DMS153 treated with DMSO at 0.1 percent for 48 hours (cell line): ENCODE results near the gene ST3GAL6.

Experiments
- DNase-seq: peaks from one replicate; lab custom pipeline; 2025; ENCODE audit not compliant: unreplicated experiment; lab: John Stamatoyannopoulos, UW

Gene ST3GAL6, protein sequence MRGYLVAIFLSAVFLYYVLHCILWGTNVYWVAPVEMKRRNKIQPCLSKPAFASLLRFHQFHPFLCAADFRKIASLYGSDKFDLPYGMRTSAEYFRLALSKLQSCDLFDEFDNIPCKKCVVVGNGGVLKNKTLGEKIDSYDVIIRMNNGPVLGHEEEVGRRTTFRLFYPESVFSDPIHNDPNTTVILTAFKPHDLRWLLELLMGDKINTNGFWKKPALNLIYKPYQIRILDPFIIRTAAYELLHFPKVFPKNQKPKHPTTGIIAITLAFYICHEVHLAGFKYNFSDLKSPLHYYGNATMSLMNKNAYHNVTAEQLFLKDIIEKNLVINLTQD

DNA sequence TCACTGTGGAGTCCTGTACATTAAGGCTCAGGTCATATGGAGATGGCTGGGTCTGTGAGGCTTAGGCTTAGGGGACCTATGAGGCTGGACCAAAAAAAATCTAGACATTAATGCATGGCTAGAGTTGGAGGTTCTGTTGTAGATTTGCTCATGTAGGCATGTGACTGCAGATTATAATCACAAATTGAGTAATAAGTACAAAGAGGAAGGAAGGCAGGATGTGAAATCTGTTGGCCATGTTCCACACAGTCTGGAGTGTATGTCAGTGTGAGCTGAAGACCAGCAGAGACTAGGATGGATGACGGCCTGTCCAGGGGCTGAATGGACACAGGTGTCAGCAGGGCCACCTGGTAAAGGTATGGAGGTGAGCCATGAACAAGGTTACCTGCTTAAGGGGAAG is at the start of gene ST3GAL6:
TSS of gene ST3GAL6 (plus strand) at position 265 of the 400 bp plus-strand sequence. CDS start 5,101 bp downstream, outside the sequence.
- DNase-seq = no peak

DNA sequence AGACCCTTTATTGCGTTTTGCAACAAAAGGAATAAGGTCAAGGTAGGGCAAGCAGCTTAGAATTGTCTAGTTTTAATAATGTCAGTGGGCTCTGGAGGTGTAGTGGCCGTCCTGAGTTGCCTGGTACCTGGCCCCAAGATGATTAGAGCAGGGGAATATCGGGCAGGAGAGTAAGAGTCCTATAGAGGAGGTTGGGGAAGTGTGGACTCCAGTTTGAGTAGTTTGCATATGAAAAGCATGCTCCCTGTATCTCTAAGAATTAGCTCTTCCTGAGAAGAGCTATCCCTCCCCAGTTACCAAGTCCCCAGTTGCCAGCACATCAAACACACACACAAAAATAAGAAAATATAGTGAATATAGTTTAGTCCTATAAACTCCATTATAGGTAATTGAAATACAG is 49.2 kb upstream of the ST3GAL6 start:
- no peak for DNase-seq

DNA sequence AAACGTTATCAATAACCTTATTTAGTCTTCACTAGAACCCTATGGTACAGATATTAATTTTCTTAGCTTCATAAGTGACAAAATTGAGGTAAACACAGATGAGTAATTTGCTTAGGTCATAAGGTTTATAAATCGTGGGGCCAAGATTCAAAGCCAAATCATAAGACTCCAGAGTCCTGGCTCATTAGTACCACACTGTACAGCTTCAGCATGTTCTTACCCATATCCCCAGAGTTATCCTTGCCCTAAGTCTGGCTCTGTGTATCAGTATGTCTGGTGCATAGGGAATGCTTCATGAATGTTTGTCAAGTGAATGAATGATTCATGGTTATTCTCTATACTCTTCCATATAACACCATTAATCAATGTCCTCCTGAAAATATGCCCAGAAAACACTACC is 45.6 kb upstream of the ST3GAL6 start:
- no peak for DNase-seq

DNA sequence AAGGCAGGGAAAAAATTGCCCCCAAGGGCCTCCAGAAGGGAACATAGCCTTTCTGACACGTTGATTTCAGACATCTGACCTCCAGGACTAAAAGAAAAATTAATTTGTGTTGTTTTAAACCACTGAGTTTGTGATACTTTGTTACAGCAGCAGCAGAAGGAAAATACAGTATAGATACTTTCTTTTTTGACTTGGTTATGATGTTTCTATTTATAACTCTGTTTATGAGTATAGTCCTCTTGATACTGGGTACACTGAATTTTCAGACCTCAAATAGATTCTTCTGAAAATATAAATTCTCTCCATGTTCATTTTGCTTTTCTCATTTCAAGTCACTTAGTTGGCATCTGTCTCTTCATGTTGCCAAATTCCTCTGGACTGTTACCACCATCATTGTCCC is 44.4 kb upstream of the ST3GAL6 start:
- no peak for DNase-seq

DNA sequence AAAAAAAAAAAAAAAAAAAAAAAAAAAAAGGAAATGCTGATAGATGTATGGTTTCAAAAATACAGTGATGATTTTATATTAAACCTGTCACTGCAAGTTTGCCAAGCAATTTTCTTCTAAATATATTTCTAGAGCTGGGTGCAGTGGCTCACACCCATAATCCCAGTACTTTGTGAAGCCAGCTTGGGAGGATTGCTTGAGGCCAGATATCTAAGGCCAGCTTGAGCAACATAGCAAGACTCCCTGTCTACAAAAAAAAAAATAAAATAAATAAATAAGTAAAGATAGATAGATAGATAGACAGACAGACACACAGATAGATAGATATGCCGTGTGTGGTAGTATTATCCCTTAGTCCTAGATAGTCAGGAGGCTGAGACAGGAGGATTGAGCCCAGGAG is 41.4 kb upstream of the ST3GAL6 start:
- DNase-seq = no peak

DNA sequence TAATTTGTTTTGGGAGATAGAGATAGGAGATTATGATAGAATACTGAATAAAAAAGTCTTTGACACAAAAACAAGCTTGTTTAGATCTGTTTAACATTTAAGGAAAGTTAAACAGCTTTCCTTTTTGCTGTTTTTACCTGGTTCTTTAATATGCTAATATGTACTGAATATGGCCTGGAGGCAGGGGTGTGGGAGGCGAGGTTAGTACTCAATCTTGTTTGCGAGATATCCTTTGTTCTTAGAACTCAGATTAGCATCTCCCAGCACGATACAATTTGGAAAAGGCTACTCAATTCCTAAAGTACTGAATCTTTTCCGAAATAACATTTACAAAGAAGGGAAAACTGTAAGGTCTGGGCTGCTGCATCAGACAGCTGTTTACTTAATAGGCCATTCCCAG is 40.8 kb upstream of the ST3GAL6 start:
- DNase-seq = no peak

DNA sequence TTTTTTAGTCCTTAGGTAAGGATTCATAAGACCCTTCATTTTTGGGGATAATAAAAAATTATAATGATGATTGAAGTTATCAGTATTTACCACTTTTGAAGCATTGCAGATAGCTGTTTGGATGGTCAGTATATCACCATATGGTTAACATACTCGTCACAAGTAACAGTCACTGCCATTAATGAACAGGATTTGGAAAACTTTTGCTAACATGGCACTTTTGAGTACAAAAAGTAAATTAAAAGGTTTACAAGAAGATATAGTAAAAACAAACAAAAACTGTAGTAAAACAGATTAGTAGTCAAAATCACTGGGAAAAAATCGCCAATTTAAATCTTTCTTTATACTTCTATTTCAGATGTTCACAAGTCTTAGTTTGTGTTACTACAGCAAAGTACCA is 37.8 kb upstream of the ST3GAL6 start:
- no peak for DNase-seq

DNA sequence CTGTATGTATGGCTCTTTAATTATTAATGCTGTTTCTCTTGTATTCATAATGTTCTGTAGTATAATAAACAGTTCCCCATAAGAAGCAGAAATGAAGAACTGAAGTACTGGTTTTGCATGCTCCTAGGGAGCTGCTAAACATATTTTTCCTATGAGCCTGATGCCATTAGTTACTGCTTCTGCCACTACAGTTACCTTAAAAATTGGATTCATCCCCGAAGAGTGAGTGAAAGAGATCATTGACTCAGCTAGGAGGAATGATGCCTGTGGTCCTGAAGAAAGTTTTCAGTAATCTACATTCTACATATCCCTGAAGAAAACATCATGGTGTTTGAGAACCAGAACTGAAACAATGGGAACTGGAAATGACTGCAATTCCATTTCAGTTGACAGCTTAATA is 37.1 kb upstream of the ST3GAL6 start:
- no peak for DNase-seq

DNA sequence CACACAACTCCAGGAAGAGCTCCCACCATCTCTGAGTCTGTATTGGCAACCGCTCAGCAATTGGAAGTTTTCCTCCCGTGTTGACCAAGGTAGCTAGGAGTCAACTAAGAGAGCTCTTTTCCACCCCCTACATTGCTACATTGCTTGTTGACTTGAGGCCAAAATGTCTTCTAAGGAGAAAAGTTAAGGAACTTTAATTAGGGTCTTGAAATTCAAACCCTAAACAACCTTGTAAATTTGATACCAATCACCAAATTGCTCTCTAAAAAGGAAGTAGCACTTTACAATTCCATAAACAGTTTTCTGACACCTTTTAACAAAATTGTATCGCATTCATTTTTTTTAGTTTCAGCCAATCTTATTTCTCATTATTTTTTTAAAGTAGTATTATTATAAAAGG is 35.5 kb upstream of the ST3GAL6 start:
- no peak for DNase-seq

DNA sequence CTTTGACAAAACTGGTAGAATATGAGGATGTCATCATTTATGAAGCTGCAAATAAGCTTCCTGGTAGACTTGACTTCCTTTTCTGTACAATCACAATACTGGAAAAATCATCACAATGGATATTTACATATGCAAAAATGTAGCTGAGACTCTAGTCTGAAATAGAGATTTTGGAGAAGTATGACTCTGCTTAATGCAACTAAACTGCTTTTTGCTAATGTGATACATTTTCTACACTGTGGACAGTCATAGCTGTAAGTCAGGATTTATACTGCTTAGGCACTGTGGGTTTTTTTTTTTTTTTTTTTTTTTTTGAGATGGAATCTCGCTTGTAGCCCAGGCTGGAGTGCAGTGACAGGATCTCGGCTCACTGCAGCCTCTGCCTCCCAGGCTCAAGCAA is 34.5 kb upstream of the ST3GAL6 start:
- no peak for DNase-seq

DNA sequence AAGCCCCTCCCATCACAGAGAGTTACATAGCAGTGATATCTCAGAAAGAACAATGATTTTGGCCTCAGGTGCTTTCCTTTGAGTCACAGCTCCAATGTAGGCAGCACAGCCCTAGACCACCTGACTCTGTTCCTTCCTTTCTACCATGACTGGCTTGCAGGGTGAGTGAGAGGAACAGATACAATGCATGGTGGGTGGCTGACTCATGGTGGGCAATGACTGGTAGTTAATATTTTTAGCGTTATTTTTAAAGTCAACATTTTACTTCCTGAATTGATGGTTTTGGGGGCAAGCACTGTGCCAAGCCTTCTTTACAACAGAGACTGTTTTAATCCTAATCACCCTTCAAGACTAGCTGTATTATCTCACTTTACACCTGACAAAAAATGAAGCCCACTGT is 32.8 kb upstream of the ST3GAL6 start:
- DNase-seq = no peak

DNA sequence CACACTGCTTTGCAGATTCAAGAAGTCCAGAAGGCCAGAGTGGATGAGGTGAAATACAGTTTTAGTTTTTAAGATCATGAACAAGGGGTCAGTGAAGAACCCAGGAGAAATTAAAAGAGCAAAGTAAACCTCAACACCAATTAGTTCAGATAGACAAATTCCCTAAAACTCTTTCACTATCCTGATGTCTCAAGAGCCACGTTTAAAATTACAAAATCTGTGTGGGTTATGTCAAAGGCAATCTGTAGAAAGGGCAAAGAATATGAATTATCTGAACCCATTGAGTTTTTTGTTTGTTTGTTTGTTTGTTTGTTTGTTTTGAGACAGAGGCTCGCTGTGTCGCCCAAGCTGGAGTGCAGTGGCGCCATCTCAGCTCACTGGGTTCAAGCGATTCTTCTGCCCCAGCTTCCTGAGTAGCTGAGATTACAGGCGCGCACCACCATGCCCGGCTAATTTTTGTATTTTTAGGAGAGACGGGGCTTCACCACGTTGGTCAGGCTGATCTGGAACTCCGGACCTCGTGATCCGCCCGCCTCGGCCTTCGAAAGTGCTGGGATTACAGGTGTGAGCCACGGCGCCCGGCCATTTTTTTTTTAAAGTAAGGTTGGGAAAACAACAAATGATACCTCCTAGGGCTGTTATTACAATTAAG is 32.1 kb upstream of the ST3GAL6 start:
- no peak for DNase-seq

DNA sequence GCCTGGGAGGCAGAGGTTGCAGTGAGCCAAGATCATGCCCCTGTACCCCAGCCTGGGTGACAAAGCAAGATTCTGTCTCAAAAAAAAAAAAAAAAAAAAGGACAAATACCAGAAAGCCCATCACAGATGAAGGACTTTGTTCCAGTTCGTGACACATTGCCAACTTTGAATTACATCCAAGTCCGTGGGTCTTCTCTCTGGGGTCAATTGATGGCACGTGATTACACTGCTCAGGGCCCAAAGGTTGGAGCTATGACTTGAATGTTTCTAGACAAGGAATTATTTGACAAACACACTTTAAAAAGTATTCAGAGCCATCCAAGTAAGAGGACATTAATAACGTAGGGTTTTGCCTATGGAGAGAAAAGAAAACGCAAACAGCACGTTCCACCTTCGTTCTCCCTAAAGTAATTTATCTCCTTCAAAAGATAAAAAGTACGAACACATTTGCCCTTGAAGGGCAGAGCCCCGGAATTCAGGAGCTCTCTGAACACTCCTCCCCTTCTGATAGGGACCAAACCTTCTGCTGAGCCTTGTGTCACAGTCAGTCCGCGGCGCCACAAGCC is 31.3 kb upstream of the ST3GAL6 start:
- no peak for DNase-seq

DNA sequence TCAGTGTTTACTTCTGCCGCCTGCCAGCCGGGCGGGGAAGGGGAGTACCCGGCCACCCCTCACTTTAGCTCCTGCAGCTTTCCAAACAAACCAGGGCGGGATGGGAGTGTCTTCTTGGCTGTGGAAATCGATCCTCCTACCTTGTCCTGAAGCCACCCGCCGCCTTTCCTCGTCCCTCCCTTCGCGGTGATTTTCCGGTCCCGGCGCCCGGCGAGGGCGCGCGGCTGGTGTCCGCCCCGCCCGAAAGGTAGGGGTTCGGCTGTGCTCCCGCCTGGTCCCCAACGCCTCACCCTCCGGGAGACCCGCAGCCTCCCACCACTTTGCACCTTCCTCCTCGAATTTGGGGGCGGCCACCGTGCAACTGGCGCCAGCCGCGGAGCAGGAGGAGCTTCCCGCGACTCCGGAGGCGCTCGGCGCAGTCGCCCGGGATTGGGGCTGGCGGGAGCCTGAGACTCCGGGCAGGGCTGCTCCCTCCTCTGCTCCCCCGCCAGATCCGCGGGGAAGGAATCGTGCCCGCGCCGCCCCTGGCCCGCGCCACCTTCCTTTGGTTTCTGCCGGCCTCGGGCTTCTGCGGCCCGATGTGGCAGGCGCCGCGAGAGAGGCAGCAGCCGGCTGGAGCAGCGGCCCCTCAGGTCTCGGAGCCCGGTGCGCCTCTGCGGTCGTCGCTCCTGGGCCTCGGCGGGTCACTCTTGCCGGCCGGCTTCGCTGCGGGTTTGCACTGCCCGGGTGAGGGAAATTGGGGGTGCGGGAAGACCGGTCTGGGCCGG is 30.7 kb upstream of the ST3GAL6 start:
- DNase-seq = peak; percentile 28

DNA sequence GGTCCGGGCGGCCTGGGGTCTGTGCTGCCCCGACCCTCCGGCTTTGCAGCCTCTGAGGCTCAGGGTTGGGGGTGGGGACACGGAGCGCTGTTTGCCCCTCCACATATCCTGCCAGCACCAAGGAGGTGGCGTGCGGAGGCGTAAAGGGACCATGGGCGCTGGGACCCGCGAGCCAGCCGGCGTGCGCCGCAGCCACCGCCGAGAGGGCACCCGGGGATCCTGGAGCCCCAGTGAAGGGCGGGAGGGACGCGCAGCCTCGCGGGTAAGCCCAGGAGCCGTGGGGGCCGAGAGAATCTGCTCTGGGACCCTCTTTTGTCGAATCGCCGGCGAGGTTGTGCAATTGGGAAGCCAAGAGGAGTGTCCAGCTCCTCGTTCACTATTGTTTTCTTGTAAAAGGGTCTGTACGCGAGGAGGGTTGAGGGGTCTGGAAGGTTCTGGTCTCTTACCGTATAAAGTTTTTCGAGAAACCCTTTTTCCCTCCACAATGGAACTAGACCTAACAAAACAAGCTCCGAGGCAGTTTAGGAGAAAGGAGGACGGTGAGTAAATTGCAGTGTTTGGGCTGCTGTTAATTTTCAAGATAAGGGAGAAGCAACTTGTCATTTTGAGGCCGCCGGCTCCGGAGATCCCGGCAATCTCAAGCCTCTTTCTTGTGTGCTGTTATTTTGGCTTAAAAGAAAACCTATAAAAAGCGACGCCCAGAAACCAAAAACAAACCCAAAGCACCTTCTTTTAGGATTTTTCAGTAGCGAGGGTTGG is 29.9 kb upstream of the ST3GAL6 start:
- DNase-seq = no peak

DNA sequence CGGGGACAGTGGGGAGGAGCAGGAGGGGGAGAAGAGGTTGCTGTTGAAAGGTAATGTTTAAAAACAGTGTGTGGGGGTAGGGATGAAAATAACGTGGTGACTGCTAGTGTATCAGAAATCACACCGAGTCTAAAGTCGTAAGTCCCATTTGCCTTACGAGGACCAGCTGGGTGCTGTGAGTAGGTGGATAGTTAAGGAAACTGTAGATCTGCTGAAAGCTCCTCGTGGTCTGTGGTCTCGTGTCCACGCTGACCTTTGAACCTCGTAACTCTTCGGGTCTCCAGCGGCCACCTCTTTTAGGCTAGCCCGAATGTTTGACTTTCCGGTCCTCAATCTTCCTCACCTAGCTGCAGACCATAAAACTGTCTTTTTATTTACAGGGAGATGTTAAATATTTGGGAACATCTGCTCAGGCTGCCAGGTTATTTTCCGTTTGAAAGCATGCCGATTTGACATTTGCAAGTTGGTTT is 29.3 kb upstream of the ST3GAL6 start:
- DNase-seq = no peak

DNA sequence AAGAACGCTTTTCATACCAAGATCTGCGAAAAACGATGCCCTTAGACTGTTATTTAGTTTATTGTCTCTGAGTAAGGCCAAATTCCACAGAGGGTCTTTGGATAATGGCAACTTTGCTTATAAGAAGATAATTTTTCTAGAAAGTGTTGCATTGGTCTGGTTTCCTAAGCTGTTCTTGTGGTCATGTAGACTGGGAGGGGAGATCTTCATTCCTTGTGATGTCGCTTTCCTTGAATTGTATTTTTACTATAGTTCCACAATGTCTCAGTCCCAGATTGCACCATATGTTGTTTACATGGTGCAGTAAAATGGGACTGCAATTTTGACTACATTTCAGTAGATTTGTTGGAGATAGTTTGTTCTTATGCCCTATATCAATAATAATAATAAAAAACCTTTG is 28.8 kb upstream of the ST3GAL6 start:
- DNase-seq = no peak

DNA sequence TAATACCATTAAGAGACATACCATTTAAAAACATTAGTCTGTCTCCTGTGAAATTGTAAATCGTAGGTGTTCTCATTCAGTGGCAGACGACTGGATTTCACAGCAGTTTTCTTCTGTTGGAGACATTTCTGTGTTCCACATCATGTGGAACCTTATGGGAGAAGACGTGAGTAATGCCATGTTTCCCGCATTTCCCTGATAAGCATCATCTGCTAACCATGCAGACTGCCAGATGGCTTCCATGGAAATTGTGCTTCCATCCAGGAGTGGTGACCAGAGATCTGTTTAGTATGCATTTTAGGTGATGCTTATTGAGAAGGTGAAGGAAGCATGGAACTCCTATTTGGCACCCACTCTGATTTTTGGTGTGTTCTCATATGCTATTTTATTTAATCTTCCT is 28.4 kb upstream of the ST3GAL6 start:
- no peak for DNase-seq

DNA sequence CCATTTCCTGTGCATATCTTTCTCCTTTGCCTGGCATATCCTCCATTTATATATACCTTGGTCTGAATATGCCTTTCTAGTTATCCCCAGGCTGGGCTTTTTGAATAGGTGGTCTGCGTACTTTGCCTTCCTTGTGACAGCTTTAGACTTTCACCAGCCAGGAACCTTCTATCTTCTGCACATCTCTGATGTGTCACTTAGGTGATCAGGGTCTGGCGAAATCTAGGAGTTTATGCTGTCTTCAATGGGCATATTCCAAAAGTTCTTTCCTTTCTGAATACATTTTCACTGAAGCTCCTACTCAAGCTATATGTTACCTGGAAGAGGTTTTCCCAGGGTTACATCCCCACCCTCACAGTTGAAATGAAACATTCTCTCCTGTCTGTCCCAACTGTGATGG is 27.8 kb upstream of the ST3GAL6 start:
- no peak for DNase-seq

DNA sequence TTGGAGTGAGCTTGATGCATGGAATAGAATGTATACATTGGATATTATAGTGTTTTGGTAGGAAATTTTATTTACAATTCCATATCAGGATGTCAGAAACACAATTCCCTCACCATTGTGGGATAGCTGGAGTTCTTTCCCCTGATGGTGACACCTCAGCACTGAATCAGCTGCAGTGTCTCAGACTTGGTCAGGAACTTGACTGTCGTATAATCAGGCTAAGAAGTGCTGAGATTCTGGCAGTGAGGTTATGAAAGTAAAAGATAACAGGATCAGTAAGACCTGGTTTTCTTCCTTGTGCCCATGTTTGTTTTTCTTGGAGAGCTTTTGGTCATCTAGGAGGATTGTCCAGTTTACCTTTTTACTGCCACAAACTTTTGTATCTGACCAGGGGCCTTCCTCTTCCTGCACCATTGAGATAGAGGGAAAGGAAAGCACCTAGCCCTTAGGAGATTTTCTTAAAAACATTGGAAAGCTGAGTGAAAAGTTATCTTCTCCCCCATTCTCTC is 27.3 kb upstream of the ST3GAL6 start:
- no peak for DNase-seq

DNA sequence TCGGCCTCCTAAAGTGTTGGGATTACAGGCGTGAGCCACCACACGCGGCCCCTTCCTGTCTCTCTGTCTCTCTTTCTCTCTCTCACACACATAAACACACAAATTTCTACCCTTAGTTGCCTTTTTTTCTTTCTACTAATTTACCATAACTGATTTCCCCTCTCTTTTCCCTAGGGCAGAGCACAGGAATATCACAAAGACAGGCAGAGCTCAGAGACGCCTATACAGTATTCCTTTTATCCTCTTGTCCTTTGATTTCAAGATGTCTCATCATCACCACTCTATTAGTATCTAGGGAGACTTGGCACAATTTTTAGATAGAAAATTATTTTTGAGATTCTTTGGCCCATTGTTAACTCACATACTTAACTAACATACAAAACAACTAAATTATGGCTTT is 25.8 kb upstream of the ST3GAL6 start:
- no peak for DNase-seq
